ENCODE measurements around the gene CD37.
A peak's percentile ranks its signal among the peaks of the same experiment; 100 is the strongest.
"Not testable (repeated sequence)": the region's sequence is repeated elsewhere in the genome, so short reads cannot be mapped to it uniquely, and the experiment has no call there.

The CD37 gene

GRCh38 chr19:49335071-49335783 is at the start of gene CD37:
CD37 (plus strand) TSS chr19:49335406; CDS start chr19:49335541, 135 bp downstream.
- DNase-seq (ENCODE audit: low read depth), result no peak

- DNase-seq (ENCODE audit: low read depth), result no peak
Measured at GRCh38 chr19:49287141-49287770, 48.0 kb upstream of the CD37 start.

- not testable (repeated sequence) for DNase-seq (ENCODE audit: low read depth)
Measured at GRCh38 chr19:49288205-49288604, 47.0 kb upstream of the CD37 start.

GRCh38 chr19:49289286-49289685 is 45.9 kb upstream of the CD37 start:
- not testable (repeated sequence) for DNase-seq (ENCODE audit: low read depth)

GRCh38 chr19:49290517-49290916 is 44.7 kb upstream of the CD37 start:
- no peak for DNase-seq (ENCODE audit: low read depth)

- DNase-seq (ENCODE audit: low read depth), result no peak
Measured at GRCh38 chr19:49294401-49294800, 40.8 kb upstream of the CD37 start.

- no peak for DNase-seq (ENCODE audit: low read depth)
Measured at GRCh38 chr19:49295208-49295880, 39.9 kb upstream of the CD37 start.

- no peak for DNase-seq (ENCODE audit: low read depth)
Measured at GRCh38 chr19:49297403-49297802, 37.8 kb upstream of the CD37 start.

- not testable (repeated sequence) for DNase-seq (ENCODE audit: low read depth)
Measured at GRCh38 chr19:49298653-49299052, 36.6 kb upstream of the CD37 start.

- DNase-seq (ENCODE audit: low read depth), result peak; percentile 43
Measured at GRCh38 chr19:49301165-49301865, 33.9 kb upstream of the CD37 start.

- no peak for DNase-seq (ENCODE audit: low read depth)
Measured at GRCh38 chr19:49301866-49302252, 33.3 kb upstream of the CD37 start.

GRCh38 chr19:49306734-49307133 is 28.5 kb upstream of the CD37 start:
- DNase-seq (ENCODE audit: low read depth), result not testable (repeated sequence)

GRCh38 chr19:49309087-49309486 is 26.1 kb upstream of the CD37 start:
- DNase-seq (ENCODE audit: low read depth), result no peak

GRCh38 chr19:49315111-49315510 is 20.1 kb upstream of the CD37 start:
- DNase-seq (ENCODE audit: low read depth), result no peak

- DNase-seq (ENCODE audit: low read depth), result no peak
Measured at GRCh38 chr19:49316284-49316683, 18.9 kb upstream of the CD37 start.

- no peak for DNase-seq (ENCODE audit: low read depth)
Measured at GRCh38 chr19:49318296-49318695, 16.9 kb upstream of the CD37 start.

GRCh38 chr19:49324801-49325576 is 10.2 kb upstream of the CD37 start, which contains the start of gene SLC6A16:
SLC6A16 (minus strand) TSS chr19:49325191; CDS start chr19:49311347, 13,844 bp downstream.
- DNase-seq (ENCODE audit: low read depth), result no peak

GRCh38 chr19:49325756-49326155 is 9.4 kb upstream of the CD37 start:
- DNase-seq (ENCODE audit: low read depth), result not testable (repeated sequence)

- DNase-seq (ENCODE audit: low read depth), result no peak
Measured at GRCh38 chr19:49326165-49326704, 9.0 kb upstream of the CD37 start.

- DNase-seq (ENCODE audit: low read depth), result peak; percentile 22
Measured at GRCh38 chr19:49327878-49328544, 7.2 kb upstream of the CD37 start.

GRCh38 chr19:49328741-49329140 is 6.5 kb upstream of the CD37 start:
- DNase-seq (ENCODE audit: low read depth), result no peak
